Choroid plexus epithelial cell (primary cell): ENCODE data around the gene ASTN2.

ENCODE experiments used
- DNase-seq: peaks from one replicate; pipeline ENCODE4 v3.0.0-alpha.2; 2010; ENCODE audit warnings: low read depth
- H3K4me3 ChIP-seq: 2 replicates; pipeline ENCODE4 v1.5.1; 2011; ENCODE audit warnings: low read depth, mild to moderate bottlenecking, control low read depth, low read length, moderate library complexity
- TF ChIP-seq, protein P1 (sequence below): conservative IDR thresholded peaks from 2 replicates; pipeline ENCODE4 v1.5.1; 2011; ENCODE audit warnings: low read depth, mild to moderate bottlenecking, control low read depth, inconsistent platforms, low read length, moderate library complexity

ASTN2 gene

DNA sequence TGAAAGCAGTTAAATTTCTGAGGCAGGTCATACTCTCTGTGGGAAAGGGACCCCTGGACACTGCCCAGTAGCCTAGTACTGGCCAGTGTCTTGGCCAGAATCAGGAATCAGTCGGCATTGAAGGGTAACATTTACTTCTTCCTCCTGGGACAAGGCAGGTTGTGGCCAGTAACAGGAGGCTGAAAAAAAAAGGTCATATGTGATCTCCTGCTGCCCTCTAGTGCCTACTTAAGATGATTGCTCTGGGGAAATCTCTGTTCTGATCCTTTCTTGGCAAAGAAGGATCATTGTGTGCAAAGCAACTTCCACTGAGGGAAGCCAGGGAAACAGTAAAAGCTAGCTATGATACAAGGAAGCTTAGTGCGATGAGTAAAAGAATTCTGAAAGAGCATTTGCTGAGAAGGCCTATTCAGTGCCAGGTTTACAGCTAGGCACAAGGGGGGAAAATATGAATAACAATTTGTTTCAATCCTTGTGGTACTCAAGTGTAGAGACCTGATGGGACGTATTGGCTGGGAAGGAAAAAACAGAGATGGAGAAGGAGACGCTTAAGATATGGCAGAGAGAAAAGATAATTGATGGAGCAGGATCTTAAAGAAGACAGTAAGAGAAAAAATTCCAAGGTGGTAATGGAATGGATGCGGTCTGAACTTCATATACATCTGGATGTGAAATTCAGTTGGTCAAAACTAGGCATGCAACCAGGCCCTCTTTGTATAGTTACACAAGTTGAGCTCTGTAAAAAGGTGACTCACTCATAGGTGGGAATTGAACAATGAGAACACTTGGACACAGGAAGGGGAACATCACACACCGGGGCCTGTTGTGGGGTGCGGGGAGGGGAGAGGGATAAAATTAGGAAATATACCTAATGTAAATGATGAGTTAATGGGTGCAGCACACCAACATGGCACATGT, 753.6 kb downstream of the ASTN2 start:
- H3K4me3 ChIP-seq: no peak overlapping the region
- DNase-seq: peak; percentile 92
- TF ChIP-seq, protein P1, sequence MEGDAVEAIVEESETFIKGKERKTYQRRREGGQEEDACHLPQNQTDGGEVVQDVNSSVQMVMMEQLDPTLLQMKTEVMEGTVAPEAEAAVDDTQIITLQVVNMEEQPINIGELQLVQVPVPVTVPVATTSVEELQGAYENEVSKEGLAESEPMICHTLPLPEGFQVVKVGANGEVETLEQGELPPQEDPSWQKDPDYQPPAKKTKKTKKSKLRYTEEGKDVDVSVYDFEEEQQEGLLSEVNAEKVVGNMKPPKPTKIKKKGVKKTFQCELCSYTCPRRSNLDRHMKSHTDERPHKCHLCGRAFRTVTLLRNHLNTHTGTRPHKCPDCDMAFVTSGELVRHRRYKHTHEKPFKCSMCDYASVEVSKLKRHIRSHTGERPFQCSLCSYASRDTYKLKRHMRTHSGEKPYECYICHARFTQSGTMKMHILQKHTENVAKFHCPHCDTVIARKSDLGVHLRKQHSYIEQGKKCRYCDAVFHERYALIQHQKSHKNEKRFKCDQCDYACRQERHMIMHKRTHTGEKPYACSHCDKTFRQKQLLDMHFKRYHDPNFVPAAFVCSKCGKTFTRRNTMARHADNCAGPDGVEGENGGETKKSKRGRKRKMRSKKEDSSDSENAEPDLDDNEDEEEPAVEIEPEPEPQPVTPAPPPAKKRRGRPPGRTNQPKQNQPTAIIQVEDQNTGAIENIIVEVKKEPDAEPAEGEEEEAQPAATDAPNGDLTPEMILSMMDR: peak; percentile 80

DNA sequence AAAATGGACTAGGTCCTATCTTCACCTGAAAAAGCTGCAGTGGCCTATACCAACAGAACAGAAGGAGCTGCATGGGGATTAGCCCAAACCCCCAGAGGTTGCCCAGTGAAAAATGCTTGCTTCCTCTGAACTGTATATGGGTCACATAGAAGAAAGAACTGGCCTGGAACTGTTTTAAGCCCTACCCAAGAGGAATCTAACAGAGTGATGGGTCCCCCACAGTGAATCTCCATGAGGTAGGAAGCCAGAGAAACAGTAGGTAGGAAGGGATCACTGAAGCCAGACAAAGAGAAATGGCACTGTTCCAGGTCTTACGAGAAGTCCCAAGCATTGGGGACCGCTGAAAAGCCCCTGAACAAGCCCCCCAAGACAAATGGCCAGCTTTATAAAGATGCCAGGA, 756.6 kb downstream of the ASTN2 start:
- DNase-seq: no peak
- TF ChIP-seq, protein P1: no peak
- H3K4me3 ChIP-seq: no peak overlapping the region

DNA sequence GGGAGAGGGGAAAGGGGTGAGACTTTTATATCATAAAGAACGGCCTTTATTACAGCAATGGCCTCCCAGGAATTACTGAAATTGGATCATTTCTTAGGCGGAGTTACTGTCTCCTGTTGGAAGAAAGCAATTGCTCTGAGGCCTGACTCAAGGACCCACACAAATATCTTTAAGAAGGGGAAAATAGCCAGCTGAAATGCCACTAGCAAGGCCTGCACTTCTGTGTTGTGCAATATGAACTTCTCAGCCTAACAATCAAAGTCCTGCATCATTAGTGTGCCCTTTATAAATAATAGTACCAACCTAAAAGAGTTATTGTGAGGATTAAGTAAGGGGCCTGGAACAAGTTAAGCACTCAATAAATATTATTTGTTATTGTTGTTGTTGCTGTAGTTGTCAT, 757.9 kb downstream of the ASTN2 start:
- TF ChIP-seq, protein P1: no peak
- no peak overlapping the region for H3K4me3 ChIP-seq
- DNase-seq: no peak

DNA sequence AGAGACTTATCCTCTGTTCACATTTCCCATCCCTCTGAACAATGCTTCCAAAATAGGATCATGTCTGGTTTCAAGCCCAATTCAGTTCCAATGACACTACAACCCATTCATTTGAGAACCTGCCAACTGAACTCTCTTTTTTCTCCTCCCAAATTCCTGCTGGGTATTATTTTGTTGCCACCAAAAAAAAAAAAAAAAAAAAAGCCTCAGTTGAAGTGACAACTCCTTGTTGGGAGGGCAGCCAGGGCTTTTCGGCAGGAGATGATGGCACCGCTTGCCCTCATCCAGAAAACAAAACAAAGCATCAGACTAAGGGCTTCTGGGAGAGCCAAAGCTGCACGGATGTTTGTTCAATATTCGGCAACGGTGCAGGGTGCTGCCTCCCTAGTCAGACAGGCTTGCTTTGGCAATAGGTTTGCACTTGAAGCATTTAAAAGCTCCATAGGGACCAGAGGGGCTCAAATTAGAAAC, 758.3 kb downstream of the ASTN2 start:
- no peak for DNase-seq
- H3K4me3 ChIP-seq: no peak overlapping the region
- TF ChIP-seq, protein P1: no peak

DNA sequence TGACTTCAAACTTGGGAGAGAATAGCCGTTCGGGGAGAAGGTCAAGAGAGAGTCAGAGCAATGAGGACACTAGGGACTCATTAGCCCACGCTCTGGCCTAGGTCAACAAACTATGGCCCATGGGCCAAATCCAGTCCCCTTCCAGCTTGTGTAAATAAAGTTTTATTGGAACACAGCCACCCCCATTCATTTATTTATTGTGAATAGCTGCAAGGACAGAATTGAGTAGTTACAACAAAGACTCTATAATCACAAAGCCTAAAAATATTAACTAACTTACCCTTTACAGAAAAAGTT, 760.9 kb downstream of the ASTN2 start:
- TF ChIP-seq, protein P1: no peak
- no peak overlapping the region for H3K4me3 ChIP-seq
- DNase-seq: no peak

DNA sequence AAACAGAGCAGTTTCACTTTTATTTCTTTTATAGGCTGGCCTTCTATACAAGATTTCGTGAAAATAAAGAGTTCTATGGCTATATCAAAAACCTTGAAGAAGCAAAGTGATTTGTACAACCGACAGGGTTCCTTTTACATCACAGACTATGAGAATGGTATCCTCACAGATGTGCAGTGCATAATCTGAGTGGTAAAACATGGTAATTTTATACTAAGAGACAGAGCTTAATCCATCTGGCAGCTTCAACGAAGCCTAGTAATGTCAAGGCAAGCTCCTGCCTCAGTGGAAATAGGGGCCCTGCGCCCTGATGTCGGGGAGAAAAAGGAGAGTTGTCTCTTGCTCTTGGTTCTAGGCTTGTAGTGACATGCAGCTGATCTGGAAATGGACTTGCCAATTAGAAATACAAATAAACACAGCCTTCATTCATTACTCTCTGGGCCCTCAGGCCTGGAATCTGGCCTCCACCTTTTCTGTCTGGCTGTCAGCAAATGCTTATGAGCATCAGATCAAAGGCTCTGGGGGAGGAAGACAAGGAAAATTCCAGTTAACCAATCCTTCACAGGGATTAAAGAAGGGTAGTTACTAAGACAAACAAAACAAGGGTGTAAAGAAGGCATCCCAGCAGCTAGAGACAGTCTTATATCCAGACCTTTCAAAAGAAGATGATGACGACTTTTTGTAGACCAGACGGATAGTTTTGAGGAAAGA, 761.4 kb downstream of the ASTN2 start:
- no peak for DNase-seq

More for the DNA sequence above, 761.4 kb downstream of the ASTN2 start:
- TF ChIP-seq, protein P1: no peak
- H3K4me3 ChIP-seq: no peak overlapping the region
